WI38 (cell line): ENCODE results near the gene CARMIL3.
"Not testable (repeated sequence)": the region's sequence is repeated elsewhere in the genome, so short reads cannot be mapped to it uniquely, and the experiment has no call there.

ENCODE experiments used
- H3K4me3 ChIP-seq: 2 replicates; pipeline ENCODE4 v1.5.1; 2011; ENCODE audit warnings: low read depth, mild to moderate bottlenecking, control low read depth, low read length
- TF ChIP-seq, protein P1 (sequence below): IDR thresholded peaks from 2 replicates; pipeline ENCODE4 v1.5.1; 2012; ENCODE audit warnings: low read depth, mild to moderate bottlenecking, control low read depth, low read length

Gene CARMIL3, protein sequence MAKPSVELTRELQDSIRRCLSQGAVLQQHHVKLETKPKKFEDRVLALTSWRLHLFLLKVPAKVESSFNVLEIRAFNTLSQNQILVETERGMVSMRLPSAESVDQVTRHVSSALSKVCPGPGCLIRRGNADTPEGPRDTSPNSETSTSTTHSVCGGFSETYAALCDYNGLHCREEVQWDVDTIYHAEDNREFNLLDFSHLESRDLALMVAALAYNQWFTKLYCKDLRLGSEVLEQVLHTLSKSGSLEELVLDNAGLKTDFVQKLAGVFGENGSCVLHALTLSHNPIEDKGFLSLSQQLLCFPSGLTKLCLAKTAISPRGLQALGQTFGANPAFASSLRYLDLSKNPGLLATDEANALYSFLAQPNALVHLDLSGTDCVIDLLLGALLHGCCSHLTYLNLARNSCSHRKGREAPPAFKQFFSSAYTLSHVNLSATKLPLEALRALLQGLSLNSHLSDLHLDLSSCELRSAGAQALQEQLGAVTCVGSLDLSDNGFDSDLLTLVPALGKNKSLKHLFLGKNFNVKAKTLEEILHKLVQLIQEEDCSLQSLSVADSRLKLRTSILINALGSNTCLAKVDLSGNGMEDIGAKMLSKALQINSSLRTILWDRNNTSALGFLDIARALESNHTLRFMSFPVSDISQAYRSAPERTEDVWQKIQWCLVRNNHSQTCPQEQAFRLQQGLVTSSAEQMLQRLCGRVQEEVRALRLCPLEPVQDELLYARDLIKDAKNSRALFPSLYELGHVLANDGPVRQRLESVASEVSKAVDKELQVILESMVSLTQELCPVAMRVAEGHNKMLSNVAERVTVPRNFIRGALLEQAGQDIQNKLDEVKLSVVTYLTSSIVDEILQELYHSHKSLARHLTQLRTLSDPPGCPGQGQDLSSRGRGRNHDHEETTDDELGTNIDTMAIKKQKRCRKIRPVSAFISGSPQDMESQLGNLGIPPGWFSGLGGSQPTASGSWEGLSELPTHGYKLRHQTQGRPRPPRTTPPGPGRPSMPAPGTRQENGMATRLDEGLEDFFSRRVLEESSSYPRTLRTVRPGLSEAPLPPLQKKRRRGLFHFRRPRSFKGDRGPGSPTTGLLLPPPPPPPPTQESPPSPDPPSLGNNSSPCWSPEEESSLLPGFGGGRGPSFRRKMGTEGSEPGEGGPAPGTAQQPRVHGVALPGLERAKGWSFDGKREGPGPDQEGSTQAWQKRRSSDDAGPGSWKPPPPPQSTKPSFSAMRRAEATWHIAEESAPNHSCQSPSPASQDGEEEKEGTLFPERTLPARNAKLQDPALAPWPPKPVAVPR (N-terminal part only)

GRCh38 chr14:24051789-24052655, at the start of gene CARMIL3:
CARMIL3 (plus strand) TSS chr14:24052009; CDS start chr14:24052154, 145 bp downstream.
- TF ChIP-seq, protein P1, sequence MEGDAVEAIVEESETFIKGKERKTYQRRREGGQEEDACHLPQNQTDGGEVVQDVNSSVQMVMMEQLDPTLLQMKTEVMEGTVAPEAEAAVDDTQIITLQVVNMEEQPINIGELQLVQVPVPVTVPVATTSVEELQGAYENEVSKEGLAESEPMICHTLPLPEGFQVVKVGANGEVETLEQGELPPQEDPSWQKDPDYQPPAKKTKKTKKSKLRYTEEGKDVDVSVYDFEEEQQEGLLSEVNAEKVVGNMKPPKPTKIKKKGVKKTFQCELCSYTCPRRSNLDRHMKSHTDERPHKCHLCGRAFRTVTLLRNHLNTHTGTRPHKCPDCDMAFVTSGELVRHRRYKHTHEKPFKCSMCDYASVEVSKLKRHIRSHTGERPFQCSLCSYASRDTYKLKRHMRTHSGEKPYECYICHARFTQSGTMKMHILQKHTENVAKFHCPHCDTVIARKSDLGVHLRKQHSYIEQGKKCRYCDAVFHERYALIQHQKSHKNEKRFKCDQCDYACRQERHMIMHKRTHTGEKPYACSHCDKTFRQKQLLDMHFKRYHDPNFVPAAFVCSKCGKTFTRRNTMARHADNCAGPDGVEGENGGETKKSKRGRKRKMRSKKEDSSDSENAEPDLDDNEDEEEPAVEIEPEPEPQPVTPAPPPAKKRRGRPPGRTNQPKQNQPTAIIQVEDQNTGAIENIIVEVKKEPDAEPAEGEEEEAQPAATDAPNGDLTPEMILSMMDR = no peak

DNA sequence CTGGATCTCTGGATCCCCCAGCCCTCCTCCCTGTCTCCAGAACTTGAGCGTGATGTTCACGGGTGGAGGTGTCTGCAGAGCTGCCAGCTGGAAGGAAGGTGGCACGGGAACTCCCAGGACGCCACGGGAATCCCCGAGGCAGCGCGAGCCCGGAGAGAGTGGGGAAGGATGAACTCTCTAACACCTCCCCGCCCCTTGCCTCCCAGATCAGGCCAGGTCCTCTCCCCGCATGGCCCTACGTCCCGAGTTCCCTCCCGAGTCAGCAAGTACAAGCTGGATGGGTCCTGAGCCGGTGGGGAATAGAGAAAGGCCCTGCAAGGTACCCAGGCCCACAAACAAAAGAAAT, 45.4 kb upstream of the CARMIL3 start:
- H3K4me3 ChIP-seq = peak overlapping the region; percentile 41

More at GRCh38 chr14:24051789-24052655, at the start of gene CARMIL3:
- H3K4me3 ChIP-seq = peak within 1 kb of the TSS; percentile 53

- peak overlapping the region; percentile 41 for H3K4me3 ChIP-seq
These were observed 44.8 kb upstream of the CARMIL3 start for GRCh38 chr14:24006817-24007652.

- no peak overlapping the region for H3K4me3 ChIP-seq
- TF ChIP-seq, protein P1 = no peak
These were observed 40.8 kb upstream of the CARMIL3 start for GRCh38 chr14:24011051-24011450.

GRCh38 chr14:24012726-24013273, 39.0 kb upstream of the CARMIL3 start:
- not testable (repeated sequence) for H3K4me3 ChIP-seq

DNA sequence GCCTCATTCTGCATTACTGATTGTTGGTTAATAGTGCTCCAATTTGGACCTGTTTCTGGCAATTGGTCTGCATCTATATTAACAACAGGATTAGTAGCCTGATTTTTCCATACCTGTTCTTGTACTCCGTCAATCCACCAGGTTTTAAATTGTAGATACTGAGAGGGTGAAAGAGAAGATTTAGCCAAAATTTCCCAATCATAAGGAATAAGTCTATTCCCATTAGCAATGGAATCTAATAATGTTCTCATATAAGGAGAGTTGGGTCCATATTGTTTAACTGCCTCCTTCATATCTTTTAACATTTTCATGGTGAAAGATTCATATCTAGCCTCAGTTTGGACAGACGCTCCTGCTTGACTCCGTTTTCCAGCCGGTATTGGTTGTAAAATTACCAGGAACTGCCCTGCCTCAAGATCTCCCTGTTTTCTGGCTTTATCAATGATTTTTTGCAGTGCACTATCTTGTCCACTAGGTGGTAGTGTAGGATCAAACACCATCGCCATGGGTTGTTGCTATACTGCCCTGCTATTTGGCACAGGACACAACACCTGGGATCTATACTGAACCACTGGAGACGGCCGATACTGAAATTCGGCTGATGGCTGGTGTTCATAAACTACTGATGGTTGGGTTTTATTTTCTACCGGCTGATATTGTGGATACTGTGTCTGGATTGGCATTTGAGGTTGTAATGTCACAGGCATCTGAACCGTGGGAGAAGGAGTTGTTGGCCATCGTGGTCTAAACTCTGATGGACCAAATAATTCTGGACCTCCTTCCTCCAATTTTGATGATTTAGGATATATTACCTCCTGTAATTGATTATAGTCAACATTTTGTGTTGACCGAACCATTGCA, 37.9 kb upstream of the CARMIL3 start:
- no peak overlapping the region for H3K4me3 ChIP-seq
- TF ChIP-seq, protein P1 = peak; percentile 74

- H3K4me3 ChIP-seq = not testable (repeated sequence)
These were observed 36.1 kb upstream of the CARMIL3 start for GRCh38 chr14:24015745-24016144.

- H3K4me3 ChIP-seq = not testable (repeated sequence)
These were observed 32.8 kb upstream of the CARMIL3 start for GRCh38 chr14:24018978-24019377.

GRCh38 chr14:24019944-24020343, 31.9 kb upstream of the CARMIL3 start:
- not testable (repeated sequence) for H3K4me3 ChIP-seq

- not testable (repeated sequence) for H3K4me3 ChIP-seq
These were observed 31.3 kb upstream of the CARMIL3 start for GRCh38 chr14:24020520-24020919.

- not testable (repeated sequence) for H3K4me3 ChIP-seq
These were observed 26.8 kb upstream of the CARMIL3 start for GRCh38 chr14:24024939-24025418.

DNA sequence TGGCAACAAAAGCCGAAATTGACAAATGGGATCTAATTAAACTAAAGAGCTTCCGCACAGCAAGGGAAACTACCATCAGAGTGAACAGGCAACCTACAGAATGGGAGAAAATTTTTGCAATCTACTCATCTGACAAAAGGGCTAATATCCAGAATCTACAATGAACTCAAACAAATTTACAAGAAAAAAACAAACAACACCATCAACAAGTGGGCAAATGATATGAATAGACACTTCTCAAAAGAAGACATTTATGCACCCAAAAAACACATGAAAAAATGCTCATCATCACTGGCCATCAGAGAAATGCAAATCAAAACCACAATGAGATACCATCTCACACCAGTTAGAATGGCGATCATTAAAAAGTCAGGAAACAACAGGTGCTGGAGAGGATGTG, 22.1 kb upstream of the CARMIL3 start:
- not testable (repeated sequence) for H3K4me3 ChIP-seq

DNA sequence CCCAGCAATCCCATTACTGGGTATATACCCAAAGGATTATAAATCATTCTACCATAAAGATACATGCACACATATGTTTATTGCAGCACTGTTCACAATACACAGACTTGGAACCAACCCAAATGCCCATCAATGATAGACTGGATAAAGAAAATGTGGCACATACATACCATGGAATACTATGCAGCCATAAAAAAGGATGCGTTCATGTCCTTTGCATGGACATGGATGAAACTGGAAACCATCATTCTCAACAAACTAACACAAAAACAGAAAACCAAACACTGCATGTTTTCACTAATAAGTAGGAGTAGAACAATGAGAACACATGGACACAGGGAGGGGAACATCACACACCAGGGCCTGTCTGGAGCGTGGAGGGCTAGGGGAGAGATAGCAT, 20.5 kb upstream of the CARMIL3 start:
- not testable (repeated sequence) for H3K4me3 ChIP-seq
